Stimulated activated CD8-positive, alpha-beta memory T cell treated with anti-CD3 and anti-CD28 coated beads, Interleukin-12 subunit alpha, Interleukin-12 subunit beta, amount 100 ng/mL, for 24 hours (primary cell): ENCODE measurements around the gene KRT9.
"Not testable (repeated sequence)": the region's sequence is repeated elsewhere in the genome, so short reads cannot be mapped to it uniquely, and the experiment has no call there.

ENCODE experiments used
- DNase-seq: peaks from one replicate; pipeline ENCODE4 v3.0.0-alpha.2; 2020; ENCODE audit errors: extremely low read depth

KRT9 gene

DNA sequence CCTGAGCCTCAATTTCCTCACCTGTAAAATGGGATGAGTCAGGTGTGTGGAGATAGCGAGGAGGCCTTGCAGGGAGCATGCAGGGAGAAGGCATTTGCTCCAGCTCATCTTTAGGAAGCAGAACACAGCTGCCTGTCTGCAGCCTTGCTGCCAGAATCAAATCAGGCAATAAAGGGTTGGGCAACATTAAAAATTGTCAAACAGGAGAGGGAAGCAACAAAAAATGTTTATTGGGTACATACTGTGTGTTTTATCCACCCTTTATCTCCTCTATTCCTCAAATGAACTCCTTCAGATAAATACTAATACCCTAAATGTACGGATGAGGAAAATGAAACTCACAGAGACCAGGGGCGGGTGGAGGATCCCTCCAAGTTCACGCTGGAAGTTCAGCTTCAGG lies 28.5 kb upstream of the KRT9 start:
- no peak for DNase-seq

DNA sequence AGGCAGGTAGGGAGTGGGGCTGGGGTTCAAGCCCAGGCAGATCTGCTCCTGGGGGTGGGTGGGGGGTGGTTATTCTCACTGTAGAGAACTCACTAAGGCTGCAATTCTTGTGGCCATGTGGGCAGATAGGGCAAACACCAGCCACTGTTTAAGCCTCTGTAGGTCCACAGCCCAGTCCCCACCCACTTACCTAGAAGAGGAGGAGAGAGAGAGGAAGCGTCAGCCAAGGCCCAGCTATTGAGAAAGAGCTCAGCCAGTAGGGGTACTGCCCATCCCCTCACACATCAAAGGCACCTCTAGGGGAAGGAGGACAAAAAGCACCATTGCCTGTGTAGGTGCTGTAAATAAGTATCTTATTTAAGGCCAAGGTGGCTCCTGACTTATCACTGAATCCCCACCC lies 27.8 kb upstream of the KRT9 start:
- DNase-seq, result no peak

DNA sequence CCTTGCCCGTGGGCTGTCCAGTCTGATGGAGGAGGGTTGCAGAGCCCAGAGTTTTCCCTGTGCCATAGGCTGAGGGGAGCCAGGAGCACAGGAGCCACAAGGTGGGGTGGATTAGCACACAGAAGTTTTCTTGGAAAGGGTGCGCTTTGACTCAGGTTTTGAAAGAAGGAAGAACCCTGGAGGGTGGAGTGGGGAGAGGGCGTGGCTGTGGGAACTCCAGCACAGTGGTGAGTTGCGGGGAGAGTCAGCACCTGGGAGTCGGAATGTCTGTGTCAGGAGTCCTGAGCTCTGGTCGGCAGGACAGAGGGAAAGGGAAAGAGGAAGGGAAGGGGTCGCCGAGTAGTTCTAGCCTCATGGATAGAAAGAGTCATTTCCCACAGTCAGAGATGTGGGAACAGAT lies 23.7 kb upstream of the KRT9 start:
- no peak for DNase-seq

DNA sequence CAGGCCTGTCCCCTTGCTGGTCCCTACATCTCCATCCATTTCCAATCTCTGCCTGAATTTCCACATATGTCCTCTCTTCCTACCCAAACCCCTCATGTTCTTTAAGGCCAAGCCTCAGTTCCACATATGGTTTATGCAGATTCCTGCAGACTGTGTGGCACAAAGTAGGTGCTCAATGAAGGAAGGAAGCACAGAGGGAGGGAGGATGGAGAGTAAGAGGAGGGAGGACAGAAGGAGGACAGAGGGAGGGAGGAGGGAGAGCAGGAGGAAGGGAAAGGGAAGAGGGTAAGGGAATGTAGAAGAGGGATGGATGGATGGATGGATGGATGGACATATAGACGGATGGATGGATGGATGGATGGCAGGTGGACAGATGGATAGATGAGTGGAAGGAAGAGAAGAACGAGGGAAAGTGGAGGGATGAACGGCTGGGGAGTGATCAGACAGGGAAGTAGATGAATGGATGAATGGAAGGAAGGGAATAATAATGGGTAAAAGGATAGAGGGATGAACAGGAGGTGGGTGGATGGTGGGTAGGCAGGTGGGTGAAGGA lies 22.6 kb upstream of the KRT9 start:
- DNase-seq, result no peak

DNA sequence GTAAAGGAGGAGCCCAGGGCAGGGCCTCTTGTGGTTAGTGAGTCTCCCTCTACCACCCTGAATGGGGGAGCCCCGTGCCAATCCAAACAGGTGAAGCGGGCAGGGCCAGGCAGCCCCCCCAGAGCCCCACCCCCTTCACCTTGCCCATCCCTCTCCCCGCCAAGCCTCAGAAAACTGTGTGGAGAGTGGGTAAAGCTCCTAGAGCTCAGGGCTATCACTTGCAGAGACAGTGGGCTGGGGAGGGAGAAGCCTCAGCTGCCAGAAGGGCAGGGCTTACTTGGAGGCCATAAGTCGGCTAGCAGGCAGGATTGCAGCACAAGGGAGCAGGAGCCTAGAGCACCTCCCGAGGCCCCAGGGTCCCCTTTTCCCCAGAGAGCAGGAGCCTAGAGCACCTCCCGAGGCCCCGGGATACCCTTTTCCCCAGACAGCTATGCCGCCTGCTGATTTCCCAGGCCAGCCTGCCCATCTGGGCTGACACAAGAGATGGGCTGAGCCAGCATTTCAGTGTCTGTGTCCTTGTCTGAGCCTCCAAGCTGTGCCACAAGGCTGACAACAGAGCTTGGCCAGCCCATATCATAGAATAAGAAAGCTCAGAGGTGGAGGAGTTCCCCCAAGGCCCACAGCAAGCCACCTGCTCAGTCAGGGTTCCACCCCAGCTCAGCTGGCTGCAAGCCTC lies 21.6 kb upstream of the KRT9 start:
- no peak for DNase-seq

DNA sequence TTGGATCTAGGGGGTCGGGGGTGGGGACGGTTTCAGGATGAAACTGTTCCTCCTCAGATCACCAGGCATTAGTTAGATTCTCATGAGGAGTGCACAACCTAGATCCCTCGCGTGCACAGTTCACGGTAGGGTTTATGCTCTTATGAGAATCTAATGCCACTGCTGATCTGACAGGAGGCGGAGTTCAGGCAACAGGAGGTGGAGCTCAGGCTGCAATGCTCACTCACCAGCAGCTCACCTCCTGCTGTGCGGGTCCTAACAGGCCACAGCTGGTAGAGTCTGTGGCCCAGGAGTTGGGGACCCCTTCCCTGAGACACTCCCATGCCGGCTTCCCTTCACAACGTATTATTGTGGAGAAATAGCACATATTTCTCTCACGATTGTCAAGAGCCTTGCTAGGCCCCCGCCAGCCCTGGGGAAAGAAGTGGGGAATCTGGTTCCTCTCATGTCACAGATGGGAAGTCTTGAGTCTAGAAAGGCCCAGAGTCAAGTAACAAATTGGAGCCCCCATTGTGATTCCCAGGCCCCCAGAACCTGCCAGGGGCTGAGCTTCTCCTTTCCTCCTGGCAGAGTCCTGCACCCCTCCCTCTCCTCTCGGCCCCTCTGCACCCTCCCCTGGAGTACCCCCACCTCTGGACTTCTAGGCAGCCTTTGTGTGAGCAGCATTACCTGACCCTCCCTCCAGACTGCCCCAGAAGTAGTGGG lies 20.9 kb upstream of the KRT9 start:
- DNase-seq, result no peak

DNA sequence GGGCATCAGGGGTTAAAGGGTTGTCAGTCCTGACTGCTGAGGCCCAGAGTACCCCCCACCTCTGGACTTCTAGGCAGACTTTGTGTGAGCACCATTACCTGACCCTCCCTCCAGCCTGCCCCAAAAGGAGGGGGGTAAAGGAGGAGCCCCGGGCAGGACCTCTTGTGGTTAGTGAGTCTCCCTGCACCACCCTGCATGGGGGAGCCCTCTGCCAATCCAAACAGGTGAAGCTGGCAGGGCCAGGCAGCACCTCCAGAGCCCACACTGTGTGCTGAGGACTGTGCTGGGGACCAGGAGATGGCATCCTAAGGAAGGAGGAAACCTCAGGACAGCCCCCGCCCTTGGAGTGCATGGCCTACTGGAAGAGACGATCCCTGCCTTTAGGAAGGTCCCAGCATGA lies 17.4 kb upstream of the KRT9 start:
- no peak for DNase-seq

DNA sequence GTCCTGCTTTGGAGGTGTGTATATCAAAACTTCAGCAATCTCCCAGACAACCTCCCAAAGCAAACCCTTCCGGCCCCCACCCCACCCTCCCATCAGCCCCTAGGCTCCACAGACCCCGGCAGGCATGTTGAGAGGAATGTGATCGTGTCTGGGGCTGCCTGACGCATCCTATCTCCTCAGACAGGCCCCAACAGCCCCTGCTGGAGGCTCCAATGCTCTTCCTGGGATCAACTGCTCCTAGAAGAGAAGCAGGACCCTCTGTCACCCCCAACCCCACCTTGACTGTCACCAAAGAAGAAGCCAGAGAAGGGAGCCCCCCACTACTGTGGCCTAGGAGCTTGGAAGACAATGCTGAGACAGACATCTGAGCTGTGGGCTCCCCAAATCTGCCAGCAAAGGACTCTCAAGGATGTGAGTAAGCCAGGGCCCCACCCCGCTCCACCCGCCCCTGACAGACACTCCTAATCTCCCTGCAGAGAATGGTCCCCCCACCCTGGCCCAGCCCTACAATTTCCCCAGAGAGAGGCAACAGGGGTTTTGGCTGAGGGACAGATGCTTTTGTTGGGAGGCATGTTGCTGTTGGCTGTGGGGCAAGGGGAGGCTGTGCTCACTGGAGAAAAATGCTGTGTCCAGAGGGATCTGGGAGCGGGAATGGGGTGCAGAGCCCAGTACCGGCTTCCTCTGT lies 16.4 kb upstream of the KRT9 start:
- no peak for DNase-seq

DNA sequence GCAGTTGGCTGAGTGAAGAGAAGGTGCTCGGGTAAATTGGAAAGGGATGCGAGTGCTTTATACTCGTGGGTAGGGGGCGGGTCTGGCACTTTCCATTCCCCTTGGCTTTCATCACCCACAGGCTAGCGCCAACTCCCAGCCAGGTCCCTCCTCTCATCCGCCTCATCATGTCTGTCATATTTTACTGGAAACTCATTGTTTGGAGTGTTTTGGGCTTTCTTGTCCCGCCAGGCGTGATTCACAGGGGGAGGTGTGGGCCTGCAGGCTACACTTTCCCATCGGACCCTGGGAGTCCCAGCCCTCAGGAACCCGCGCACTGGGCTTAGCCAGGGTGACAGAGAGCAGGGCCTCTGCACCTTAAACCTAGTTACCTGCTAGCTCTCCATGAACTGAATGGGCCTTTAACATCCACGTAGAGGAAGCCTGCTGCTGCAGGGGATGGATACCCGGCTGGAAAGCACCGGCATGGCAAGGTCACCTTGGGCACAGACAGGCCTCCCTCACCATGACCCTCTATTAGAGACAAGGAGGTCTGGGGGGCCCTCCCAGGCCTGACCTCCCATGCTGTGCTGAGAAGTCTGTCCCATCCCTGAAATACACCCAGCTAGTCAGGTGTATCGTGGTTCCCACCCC lies 15.1 kb upstream of the KRT9 start, which contains the start of gene KRT14:
Gene KRT14 (minus strand): TSS at position 33 of the 633 bp plus-strand sequence. CDS start 61 bp downstream, outside the sequence.
- DNase-seq, result no peak

DNA sequence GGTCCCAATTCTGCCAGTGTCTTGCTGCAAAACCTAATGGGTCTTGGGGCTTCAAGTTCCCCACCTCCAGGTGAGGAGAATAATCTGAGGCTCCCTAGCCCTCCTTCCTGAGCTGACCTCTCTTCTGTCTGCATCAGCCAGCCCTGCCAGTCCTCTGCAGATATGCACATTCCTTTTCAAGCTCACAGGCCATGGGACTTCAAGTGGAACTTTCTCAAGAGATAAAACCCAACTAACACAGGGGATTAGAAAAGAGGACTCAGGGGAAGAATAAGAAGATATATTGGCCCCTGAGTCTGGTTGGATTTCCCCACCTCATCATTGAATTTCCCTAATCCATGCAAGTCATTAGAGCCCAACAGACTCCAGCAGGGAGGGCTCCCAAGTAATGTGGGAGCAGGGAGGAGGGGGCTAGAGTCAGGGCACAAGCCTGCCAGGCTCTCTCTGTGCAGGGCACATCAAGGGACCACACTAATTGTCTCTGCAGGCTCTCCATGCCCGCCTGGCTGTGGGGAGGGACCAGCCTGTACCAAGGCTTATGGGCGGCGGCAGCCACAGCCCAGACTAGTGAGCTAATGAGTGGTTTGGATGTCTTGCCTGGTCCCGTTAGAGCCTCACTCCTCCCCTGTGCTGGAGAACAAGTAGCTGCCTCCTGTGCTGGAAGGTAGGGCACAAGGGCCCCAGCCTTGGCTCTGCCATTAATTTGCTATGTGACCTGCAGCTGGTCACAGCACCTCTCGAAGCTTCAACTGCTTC lies 13.6 kb upstream of the KRT9 start:
- DNase-seq, result no peak

DNA sequence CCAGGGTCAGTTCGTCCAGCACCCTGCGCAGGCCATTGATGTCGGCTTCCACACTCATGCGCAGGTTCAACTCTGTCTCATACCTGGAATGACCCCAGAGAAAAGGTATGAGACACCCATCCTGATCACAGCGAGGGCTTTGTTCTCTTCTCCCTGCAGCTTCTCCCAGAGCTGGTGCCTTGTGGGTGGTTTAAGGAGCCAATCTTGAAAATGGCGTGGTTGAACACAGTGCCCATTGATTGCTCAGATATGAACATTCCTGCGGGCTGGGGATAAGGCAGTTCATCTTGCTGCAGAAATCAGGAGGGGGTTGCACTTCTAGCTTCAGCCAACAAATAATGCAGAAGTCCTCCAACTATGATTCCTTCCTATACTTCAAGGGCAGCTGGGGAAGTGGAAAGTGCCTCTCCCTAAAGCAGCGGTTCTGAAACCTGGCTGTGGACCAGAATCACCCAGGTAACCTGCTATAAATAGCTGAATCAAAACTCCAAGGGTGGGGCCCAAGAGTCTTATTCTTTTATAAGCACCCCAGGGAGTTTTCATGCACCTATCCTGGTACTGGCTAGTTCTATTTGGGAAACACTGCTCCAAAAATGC lies 12.6 kb upstream of the KRT9 start:
- DNase-seq, result not testable (repeated sequence)

DNA sequence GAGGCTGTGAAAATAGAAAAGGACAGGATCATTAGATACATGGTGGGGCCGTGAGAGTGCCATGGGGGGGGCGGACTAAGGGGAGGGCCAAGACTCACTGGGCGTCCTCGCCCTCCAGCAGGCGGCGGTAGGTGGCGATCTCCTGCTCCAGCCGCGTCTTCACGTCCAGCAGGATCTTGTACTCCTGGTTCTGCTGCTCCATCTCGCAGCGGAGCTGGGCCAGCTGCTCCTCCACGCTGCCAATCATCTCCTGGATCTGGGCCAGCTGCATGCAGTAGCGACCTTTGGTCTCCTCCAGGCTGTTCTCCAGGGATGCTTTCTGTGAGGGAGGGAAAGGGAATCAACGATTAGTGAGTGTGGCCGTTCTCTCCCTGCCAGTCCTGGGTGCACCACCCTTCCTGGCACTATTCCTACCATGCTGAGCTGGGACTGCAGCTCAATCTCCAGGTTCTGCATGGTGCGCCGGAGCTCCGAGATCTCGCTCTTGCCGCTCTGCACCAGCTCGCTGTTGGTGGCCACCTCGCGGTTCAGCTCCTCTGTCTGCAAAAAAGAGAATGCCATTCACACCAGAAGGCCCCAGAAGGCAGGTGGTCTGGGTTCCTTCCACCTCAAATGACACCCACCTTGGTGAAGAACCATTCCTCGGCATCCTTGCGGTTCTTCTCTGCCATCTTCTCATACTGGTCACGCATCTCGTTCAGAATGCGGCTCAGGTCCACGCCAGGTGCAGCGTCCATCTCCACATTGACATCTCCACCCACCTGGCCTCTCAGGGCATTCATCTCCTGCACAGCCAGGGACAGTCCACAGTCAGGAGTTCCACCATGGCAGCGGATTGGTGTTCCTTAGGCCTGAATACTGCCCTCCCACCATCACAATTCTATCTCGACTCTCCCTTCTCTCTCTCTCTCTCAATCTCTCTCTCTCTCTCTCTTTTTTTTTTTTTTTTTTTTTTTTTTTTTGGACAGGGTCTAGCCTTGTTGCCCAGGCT lies 11.6 kb upstream of the KRT9 start:
- no peak for DNase-seq

DNA sequence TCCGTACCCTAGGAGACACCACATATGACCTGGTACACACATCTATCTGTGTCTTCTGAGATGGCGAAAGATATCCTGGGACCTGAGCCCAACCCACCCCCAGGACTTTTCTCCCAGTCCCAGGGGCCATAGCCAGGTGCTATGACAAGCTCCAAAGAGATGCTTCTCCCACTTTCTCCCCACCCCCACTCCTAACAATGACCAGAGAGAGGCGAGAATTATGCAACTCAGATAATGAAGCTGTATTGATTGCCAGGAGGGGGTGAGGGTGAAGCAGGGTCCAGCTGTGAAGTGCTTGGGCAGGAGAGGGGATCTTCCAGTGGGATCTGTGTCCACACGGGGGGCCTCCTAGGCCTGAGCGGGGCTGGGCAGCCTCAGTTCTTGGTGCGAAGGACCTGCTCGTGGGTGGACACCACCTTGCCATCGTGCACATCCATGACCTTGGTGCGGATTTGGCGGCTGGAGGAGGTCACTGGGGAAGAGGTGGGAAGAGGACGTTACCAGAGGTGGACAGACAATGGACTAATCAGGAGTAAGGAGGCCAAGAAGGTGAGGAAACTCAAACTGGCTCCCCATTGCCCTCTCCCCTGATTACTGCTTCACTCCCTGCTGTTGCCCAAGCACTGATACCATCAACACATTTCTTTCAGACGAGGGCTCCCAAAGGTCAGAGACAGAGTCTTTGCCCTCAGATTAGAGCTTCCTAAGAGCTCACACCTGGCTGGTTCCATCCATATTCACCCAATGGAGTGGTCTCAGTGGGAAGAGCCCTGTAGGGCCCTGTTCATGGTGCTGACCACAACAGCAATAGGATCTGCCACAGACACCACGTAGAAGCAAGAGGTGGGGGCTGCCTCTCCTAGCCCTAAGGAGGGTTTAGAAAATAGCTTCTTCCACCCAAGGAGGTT lies 10.5 kb upstream of the KRT9 start:
- not testable (repeated sequence) for DNase-seq

DNA sequence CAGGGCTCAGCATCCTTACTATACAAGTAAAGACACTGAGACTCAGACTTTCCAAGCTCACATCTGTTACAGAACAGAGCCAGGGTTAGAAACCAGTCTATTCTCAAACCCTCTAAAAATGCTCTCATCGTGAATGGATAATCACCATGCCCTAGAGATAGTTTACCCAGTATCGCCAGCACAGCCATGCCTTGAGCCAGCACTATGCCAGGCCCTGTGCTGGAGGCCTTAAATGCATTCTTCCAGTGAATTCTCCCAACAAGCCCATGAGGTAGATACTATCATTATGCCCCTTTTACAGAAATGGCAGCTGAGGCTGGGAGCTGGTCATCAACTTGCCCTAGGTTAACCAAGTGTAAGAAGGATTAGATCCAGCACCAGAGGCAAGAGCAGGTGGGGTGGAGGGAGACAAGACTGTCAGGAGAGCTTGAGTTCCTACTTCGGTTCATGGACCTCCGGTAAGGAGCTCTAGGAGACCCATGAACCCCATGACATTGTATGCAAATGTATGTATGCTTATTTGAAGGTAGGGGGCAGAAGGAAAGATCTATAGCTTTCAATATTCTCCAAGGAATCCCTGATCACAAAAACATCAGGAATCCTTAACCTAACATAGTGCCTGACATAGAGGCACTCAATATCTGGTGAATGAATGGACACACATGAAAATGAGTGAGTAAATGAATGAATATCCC lies 9.7 kb upstream of the KRT9 start:
- DNase-seq, result no peak

DNA sequence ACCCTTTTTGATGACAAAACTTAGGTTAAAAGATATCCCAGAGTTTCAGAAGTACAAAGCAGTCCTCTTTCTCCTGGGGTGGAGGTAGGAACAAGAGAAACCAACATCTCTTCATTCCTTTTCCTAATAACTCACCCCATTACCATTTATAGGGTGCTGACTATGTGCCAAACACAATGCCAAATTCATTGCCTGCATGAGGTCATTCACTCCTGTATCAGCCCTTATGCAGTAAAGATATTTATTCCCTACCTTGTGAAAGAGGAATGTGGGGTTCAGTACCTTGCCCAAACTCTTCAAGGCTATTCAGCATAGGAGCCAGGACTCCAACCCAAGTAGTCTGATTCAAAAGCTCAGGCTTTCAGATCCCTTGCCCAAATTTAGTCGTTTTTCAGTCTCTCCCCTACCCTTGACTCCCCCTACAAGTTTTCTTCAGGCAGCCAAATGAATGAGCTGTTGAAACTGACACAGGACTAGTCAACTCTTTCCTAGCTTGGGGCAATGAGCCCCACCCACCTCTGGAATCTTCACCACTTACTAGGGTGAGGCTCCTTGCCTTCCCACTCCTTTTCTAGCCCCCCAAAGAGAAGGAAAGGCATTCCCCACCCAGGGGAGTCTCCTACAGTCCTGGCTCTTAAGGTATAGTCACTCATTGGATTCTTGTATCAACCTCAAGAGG lies 9.0 kb upstream of the KRT9 start:
- DNase-seq, result no peak

DNA sequence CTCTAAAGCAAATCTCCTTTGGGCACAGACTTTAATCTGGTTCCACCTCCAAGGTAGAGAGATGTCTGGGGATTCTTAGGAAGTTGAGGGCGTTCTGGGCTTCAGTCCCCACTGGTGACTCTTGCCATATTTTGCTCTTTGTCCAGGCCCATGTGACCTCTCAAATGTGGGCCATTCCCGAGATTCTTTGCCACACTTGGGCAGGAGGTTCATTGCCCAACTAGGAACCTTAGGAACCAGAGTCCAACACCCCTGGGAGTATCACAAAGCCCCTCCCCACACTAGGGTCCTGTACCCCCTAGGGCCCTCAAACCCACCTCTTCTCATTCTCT lies 8.4 kb upstream of the KRT9 start:
- DNase-seq, result no peak

DNA sequence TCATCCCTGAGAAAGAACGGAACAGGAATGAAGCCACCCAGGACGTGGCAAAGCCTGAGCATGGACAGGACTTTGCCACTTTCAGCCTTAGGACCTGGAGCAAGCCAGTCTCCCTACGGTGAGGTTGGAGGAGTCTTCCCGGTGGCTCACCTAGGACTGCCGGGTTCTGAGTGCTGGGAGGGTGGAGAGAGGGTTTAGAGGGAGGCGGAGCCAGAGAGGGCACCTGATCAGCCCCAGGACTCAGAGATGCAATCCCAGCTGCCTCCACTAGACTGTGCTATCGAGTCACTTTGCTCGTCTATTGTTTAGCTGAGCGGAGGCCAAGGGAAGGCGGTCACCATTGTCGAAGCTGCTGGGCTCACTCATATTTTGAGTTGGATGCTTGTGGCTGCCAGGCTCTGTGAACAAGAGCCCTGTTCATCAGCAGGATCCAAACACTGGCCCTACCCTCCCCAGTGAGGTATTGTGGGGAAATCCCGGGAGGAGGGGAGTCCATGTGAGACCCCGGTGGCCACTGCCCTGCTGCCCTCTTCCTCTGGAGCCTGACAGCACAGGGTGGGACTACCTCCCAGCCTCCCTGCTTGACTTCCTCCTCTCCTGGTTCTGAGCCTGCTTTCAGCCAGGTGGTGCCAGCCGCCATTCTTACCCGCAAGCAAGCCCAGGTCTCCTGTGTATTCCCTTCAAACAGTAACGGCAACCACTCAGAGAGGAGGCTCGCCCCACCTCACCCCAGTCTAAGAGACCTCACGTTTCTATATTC lies 7.8 kb upstream of the KRT9 start:
- DNase-seq, result no peak
